ENCODE measurements around the gene PDP2.
"Not testable (repeated sequence)": the region's sequence is repeated elsewhere in the genome, so short reads cannot be mapped to it uniquely, and the experiment has no call there.

Gene PDP2

DNA sequence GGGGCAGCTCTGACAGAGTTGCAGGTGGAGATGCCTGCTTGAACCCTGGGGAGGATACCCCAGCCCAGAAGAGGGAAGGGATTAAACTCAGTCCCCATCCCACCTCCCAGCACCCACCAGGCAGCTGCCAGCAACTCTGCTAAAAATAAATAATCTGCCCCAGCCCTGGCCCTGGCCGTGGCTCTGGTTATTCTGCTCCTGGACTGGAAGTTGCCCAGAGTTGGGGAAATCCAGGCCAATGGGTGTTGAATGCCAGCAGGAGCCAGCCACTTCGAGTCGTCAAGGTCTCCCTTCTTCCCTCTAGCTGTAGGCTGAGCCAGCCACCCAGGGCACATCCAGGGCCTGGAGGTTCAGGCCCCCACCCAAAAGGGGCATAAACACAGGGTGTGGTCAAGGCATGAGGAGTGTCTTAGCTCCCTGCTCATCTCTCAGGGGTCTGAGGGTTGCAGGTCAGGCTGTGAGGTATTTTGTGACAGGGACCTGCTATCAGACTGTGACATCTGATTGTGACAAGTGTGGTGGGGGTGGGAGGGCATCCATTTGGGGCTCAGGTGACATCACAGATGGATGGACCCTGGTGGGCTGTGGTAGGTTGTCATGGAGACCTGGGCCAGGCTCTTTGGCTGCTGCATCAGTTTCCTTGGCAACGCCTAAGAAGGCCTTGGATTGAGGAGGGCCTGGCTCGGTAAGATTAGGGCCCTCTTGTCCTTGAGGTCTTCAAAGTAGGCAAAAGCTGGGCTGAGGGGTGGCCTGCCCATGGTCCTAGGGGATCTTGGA lies 46.0 kb downstream of the PDP2 start:
- peak overlapping the region in 1 of 2 donors; percentile 59 for H3K27ac Mint-ChIP-seq
- H3K4me1 Mint-ChIP-seq (ENCODE audit: low read depth in 2 of 2) = peaks cover 0 to 11% of the 10 kb centered on the region in 2 donors
- peaks cover 5% of the 10 kb centered on the region for H3K36me3 Mint-ChIP-seq (ENCODE audit: insufficient read depth)
- H3K27me3 Mint-ChIP-seq = peaks cover 25 to 42% of the 10 kb centered on the region in 2 donors
- ATAC-seq (replicated peaks) = no peak
- no peak for DNase-seq
- H3K9me3 Mint-ChIP-seq = no peaks in the 10 kb centered on the region
- H3K4me3 Mint-ChIP-seq = peak overlapping the region; percentile 68 to 75

DNA sequence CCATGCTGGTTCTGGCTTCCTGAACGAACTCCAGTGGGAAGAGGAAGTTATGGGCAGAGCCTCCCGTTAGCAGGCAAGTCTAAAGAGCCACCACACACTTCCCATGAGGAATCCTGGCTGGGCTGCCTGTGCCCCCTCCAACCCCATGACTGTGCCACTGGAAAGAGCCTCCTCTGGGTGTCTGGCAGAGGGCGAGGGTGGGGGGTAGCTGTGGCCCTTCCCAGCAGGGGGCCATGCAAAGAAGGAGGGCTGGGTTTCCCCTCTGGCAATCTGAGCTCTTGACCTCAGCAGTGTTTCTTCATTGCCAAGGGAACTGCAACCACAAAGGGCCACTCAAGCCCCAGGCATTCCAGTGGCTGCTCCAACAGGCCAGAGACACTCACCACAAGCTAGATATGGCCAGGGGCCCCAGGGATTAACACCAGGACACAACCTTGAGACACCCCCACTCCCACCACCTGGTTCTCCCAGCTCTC lies 46.7 kb downstream of the PDP2 start:
- Mint-ChIP-seq H3K4me1 (ENCODE audit: low read depth in 2 of 2) (peaks cover 4 to 13% of the 10 kb centered on the region in 2 donors), H3K36me3 (ENCODE audit: insufficient read depth) (peaks cover 9% of the 10 kb centered on the region), H3K27ac (no peak overlapping the region), H3K27me3 (peaks cover 25 to 37% of the 10 kb centered on the region in 2 donors), H3K9me3 (no peaks in the 10 kb centered on the region), H3K4me3 (no peak overlapping the region)
- ATAC-seq (replicated peaks) (no peak), DNase-seq (no peak)

DNA sequence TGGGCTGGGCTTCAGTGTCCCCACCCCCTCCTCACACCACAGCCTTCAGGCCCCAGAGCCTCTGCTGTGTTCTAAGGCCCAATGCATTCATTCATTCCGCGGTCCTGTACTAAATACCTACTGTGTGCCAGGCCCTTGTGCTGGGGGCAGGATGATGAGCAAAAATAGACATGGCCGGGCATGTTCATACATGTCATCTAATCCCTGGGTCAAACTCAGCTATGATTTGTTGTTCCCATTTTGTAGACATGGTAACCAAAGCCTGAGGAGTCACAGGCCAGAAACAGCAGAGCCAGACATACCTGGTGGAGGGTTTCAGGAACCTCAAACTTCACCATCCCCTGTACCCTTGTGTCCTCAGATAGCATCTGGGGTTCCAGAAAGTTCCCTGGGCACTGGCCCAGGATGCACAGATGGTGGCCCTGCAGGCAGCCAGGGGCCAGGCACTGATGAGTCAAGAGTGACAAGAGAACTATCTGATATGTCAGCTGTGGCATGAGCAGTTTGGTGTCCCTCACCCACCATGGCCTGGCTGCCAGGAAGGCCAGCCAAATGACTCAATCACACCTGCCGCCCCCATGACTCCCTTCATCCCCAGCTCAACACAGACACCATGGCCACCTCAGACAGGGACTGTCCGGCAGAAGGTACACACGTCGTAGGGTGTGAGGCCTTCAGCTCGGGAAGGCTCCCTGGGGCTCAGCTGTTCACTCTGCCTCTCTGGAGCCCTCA lies 47.8 kb downstream of the PDP2 start:
- Mint-ChIP-seq H3K9me3 (no peaks in the 10 kb centered on the region), H3K27ac (peak overlapping the region in 1 of 2 donors; percentile 49), H3K4me1 (ENCODE audit: low read depth in 2 of 2) (peaks cover 15 to 24% of the 10 kb centered on the region in 2 donors), H3K36me3 (ENCODE audit: insufficient read depth) (peaks cover 16% of the 10 kb centered on the region), H3K27me3 (peaks cover 22 to 33% of the 10 kb centered on the region in 2 donors), H3K4me3 (no peak overlapping the region)
- DNase-seq = no peak
- ATAC-seq (replicated peaks) = no peak

DNA sequence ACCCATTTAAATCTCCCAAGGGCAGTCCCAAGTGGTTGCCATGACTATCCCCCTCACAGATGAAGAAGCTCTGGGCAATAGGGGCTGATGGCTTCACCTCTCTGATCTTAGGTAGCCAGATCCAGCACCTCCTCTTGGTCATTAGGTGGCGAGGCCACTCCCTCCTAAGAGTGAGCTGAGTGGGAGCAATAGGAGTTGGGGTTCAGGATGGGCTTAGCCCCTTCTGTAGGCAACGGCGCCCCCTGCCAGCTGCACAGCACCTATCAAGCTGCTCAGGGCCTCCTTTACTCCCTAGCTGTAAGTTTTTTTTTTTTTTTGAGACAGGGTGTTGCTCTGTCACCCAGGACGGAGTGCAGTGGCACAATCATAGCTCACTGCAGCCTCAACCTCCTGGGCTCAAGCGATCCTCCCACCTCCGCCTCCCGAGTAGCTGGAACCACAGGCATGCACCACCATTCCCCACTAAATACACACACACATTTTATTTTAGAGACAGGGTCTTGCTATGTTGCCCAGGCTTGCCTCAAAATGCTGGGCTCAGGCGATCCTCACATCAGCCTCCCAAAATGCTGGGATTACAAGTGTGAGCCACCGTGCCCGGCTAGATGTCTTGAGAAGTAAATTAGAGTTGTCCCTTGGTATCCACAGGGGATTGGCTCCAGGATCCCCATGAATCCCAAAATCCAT lies 48.5 kb downstream of the PDP2 start:
- H3K4me1 Mint-ChIP-seq (ENCODE audit: low read depth in 2 of 2) = peaks cover 23 to 31% of the 10 kb centered on the region in 2 donors
- H3K9me3 Mint-ChIP-seq = no peaks in the 10 kb centered on the region
- peaks cover 15 to 26% of the 10 kb centered on the region in 2 donors for H3K27me3 Mint-ChIP-seq
- ATAC-seq (replicated peaks) (peak; percentile 27), DNase-seq (peak in 1 of 3 experiments; percentile 21)
- H3K36me3 Mint-ChIP-seq (ENCODE audit: insufficient read depth) = peaks cover 23% of the 10 kb centered on the region
- peak overlapping the region in 1 of 2 donors; percentile 49 for H3K27ac Mint-ChIP-seq
- H3K4me3 Mint-ChIP-seq = no peak overlapping the region

DNA sequence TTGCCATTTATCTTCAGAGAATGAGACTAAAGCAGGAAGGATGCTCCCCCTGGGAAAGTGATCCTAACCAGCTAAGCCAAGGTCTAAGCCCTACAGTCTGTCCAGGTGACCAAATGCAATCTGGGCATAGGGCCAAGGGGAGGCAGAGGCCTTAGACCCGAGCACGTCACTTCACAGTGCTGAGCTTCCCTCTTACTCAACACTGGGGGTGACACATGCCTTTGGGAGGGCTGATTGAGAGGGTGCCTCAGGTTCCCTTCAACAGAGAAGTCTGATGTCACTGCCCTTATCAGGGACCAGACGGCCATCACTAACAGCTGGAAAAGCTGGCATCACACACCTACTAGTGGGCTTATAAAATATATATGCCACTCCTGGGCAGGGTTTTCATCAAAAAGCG lies 49.9 kb downstream of the PDP2 start:
- peaks cover 33% of the 10 kb centered on the region for H3K36me3 Mint-ChIP-seq (ENCODE audit: insufficient read depth)
- no peaks in the 10 kb centered on the region for H3K9me3 Mint-ChIP-seq
- ATAC-seq (replicated peaks) = no peak
- H3K27ac Mint-ChIP-seq = peak overlapping the region in 1 of 2 donors; percentile 41
- peaks cover 34 to 38% of the 10 kb centered on the region in 2 donors for H3K4me1 Mint-ChIP-seq (ENCODE audit: low read depth in 2 of 2)
- H3K4me3 Mint-ChIP-seq = no peak overlapping the region
- no peak for DNase-seq
- peaks cover 9 to 12% of the 10 kb centered on the region in 2 donors for H3K27me3 Mint-ChIP-seq

DNA sequence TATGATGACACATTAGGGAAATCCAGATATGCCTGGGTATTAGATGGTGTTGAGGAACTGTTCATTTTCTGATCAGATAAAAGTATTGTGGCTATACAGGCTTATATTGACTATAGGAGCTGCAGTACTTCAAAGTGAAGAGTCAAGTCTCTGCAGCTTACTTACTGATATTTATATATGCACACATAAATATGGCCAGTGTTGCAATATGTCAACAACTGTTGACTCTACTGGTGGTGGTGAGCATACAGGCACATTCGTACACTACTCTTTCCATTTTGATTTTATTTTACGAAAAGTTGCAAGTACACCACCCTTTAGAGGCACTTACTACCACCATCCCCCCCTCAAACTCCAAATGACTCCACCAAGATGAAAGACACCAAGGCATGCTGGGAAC lies 51.4 kb downstream of the PDP2 start:
- Mint-ChIP-seq H3K36me3 (ENCODE audit: insufficient read depth) (peaks cover 33% of the 10 kb centered on the region), H3K27ac (peak overlapping the region in 1 of 2 donors; percentile 98), H3K4me1 (ENCODE audit: low read depth in 2 of 2) (peaks cover 43 to 48% of the 10 kb centered on the region in 2 donors), H3K4me3 (no peak overlapping the region), H3K27me3 (no peaks in the 10 kb centered on the region), H3K9me3 (no peaks in the 10 kb centered on the region)
- ATAC-seq (replicated peaks) (no peak), DNase-seq (no peak)

DNA sequence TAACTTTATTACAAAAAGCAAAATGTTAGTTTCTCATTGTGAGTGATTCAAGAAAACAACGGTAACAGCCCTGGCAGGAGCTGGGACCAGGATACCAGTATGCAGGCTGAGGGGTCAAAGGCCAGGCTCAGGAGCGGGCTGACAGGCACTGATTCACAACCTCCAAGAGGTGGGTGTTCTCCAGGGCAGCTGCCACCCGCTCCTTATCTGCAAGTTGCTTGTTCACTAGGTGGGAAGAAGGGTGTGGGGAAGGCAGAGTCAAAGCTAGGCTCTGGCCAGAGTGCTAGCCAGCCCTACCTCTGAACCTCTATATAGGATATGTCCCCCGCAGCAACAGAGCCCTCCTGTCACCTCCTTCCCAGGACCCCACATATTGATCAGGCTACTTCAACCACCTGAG lies 51.8 kb downstream of the PDP2 start:
- H3K4me1 Mint-ChIP-seq (ENCODE audit: low read depth in 2 of 2) = peaks cover 45 to 51% of the 10 kb centered on the region in 2 donors

DNA sequence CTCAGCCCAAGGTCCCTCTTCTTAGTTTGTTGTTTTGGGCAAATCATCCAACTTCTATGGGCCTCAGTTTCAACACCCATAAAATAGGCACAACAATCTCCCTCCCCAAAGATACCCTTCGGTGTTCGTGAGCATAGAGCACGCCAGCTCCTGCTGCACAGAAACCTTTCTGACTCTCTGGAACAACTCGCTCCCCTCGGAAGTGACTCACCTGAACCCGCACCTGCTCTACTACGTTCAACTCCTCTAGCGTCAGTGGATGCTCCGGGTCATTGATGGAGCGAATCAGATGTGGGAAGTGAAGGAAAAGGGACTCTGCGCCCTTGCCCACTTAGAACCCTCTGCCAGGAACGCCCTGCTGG lies 53.4 kb downstream of the PDP2 start:
- Mint-ChIP-seq H3K36me3 (ENCODE audit: insufficient read depth) (peaks cover 38% of the 10 kb centered on the region), H3K9me3 (no peaks in the 10 kb centered on the region), H3K27me3 (no peaks in the 10 kb centered on the region), H3K27ac (peak overlapping the region; percentile 98), H3K4me1 (ENCODE audit: low read depth in 2 of 2) (peaks cover 46 to 57% of the 10 kb centered on the region in 2 donors), H3K4me3 (peak overlapping the region; percentile 99 to 100)
- DNase-seq (peak in 1 of 3 experiments; percentile 10), ATAC-seq (replicated peaks) (peak; percentile 40)

More for the DNA sequence above, 51.8 kb downstream of the PDP2 start:
- Mint-ChIP-seq H3K27ac (peak overlapping the region; percentile 98), H3K27me3 (no peaks in the 10 kb centered on the region), H3K9me3 (no peaks in the 10 kb centered on the region), H3K36me3 (ENCODE audit: insufficient read depth) (peaks cover 33% of the 10 kb centered on the region), H3K4me3 (peak overlapping the region in 1 of 2 donors; percentile 100)
- DNase-seq (no peak), ATAC-seq (replicated peaks) (no peak)

DNA sequence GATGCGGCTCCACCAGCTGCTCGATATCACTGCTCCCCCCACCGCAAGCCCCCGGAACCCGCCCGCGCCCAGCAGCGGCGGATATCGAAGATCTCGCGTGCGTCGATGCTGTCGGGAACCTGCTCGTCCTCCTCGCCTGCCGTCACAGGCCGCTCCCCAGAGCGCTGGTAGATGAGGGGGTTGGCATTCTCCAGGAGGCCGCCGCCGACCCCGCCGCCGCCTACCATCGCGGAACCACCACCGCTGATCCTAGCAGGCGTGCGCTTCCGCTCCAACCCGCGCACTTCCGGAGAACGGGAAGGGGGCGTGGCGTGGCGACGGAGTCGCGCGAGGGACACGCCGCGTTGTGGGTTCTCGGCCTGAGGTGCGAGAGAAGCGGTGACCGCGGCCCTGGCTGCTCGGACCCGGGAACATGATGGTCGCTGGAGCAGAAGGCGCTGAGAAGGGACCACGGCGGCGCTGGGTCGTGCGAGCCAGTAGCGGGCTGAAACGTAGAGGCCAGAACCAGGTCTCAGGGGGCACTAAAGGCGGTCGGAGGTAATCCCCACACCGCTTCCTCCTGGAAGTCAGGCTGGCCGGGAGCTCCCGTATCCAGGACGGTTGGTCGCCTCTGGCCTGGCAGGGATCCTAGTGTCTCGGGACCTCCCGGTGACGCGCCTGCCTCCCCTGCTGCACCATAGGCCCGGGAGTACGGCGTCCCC lies 54.0 kb downstream of the PDP2 start, which contains the start of gene CIAO2B:
Gene CIAO2B (minus strand): TSS at position 265 of the 701 bp plus-strand sequence. CDS start 38 bp downstream, at position 227.
- Mint-ChIP-seq H3K36me3 (ENCODE audit: insufficient read depth) (peaks cover 38% of the 10 kb centered on the region), H3K27ac (peak within 1 kb of the TSS; percentile 98), H3K4me1 (ENCODE audit: low read depth in 2 of 2) (peaks cover 46 to 57% of the 10 kb centered on the region in 2 donors), H3K27me3 (no peaks in the 10 kb centered on the region), H3K4me3 (peak within 1 kb of the TSS; percentile 99 to 100), H3K9me3 (no peaks in the 10 kb centered on the region)
- DNase-seq (peak; percentile 86 to 89 (median 88)), ATAC-seq (replicated peaks) (peak; percentile 93)

DNA sequence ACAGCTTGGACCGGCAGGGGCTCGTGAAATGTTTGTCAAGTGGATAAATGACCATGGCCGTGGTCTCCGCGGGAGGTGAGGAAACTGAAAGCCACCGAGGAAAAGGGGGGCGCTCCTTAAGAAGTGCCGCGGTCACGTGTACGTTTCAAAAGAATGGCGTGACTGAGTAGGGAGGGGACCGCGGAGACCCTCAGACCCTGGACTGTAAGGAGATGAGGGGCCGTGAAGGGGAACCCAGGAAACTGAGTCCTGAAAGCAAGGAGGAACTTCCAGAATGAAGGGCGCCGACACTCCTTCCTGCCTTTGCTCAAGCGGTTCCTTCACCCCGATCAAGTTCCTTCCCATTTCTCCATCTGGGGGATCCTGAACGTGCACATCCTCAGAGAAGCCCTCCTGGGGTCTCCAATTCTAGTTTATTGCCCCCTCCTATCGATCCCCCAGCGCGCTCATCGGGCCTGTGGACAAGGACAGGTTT lies 54.6 kb downstream of the PDP2 start:
- peaks cover 46 to 57% of the 10 kb centered on the region in 2 donors for H3K4me1 Mint-ChIP-seq (ENCODE audit: low read depth in 2 of 2)
- peaks cover 38% of the 10 kb centered on the region for H3K36me3 Mint-ChIP-seq (ENCODE audit: insufficient read depth)
- peak overlapping the region; percentile 99 to 100 for H3K4me3 Mint-ChIP-seq
- peak overlapping the region; percentile 98 for H3K27ac Mint-ChIP-seq
- ATAC-seq (replicated peaks); H3K9me3 Mint-ChIP-seq; H3K27me3 Mint-ChIP-seq; DNase-seq: not testable (repeated sequence)

DNA sequence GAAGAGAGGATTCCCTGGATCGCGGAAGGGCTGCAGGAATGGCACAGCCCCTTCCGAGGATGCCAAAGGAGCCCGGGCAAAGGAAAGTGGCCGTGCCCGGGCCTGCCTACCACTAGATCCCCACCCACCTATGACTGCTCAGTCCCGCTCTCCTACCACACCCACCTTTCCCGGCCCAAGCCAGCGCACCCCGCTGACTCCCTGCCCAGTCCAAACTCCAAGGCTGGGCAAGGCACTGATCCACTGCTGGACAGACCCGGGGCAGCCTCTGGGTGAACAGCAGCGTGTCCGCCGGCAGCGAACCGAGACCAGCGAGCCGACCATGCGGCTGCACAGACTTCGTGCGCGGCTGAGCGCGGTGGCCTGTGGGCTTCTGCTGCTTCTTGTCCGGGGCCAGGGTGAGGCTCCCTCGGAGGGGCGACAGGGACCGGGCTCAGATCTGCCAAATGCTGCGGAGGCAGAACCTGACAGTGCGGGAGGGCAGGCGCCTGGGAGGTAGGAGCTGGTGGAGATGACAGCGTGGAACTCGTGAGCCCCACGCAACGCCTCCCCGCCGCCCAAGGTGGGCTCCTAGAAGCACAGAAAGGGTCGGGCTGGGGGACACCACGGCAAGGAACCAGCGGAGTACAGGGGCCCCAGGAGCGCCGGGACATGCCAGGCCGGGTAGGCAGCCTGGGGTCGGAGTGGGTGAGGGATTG lies 55.1 kb downstream of the PDP2 start, which contains the start of gene CES2:
Gene CES2 (plus strand): TSS at position 203 of the 698 bp plus-strand sequence. CDS start 120 bp downstream, at position 323.
- ATAC-seq (replicated peaks) (no peak), DNase-seq (no peak)
- H3K36me3 Mint-ChIP-seq (ENCODE audit: insufficient read depth) = peaks cover 36% of the 10 kb centered on the region
- H3K4me3 Mint-ChIP-seq = peak within 1 kb of the TSS; percentile 99 to 100
- peak within 1 kb of the TSS; percentile 98 for H3K27ac Mint-ChIP-seq
- peaks cover 46 to 57% of the 10 kb centered on the region in 2 donors for H3K4me1 Mint-ChIP-seq (ENCODE audit: low read depth in 2 of 2)
- H3K27me3 Mint-ChIP-seq = no peaks in the 10 kb centered on the region
- H3K9me3 Mint-ChIP-seq = no peaks in the 10 kb centered on the region

DNA sequence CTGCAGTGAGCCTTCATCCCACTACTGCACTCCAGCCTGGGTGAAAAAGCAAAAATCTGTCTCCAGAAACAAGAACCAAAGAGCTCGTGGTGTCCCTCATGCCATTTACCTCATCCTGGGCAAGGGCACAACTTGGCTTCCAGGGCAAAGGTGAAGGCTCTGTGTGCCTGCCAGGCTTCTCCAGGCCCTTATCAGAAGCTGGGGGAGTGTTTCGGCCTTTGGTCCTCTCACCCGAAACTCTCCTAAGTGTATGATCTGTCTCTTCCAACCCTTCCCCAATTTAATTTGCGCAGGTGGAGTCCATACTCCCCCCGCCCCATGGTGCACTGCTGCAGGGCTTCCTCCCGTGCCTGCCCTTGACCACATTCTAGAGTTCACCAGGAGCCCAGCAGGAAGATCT lies 56.1 kb downstream of the PDP2 start:
- ATAC-seq (replicated peaks) (no peak), DNase-seq (no peak)
- Mint-ChIP-seq H3K36me3 (ENCODE audit: insufficient read depth) (peaks cover 37% of the 10 kb centered on the region), H3K9me3 (no peaks in the 10 kb centered on the region), H3K4me3 (peak overlapping the region; percentile 57 to 100), H3K27ac (peak overlapping the region; percentile 67 to 98), H3K4me1 (ENCODE audit: low read depth in 2 of 2) (peaks cover 46 to 57% of the 10 kb centered on the region in 2 donors), H3K27me3 (no peaks in the 10 kb centered on the region)

Data from effector memory CD8-positive, alpha-beta T cell (primary cell).